Uterus (tissue), 4 donors: ENCODE data around the gene ILK. TPM values are rescaled to one million over a fixed set of nuclear protein-coding genes. Genes with fewer than 3 reads are reported as not detected.
A peak's percentile ranks its signal among the peaks of the same experiment; 100 is the strongest.

ENCODE experiments used
- DNase-seq, 2 donors: peaks; one replicate each; pipeline ENCODE4 v3.0.0-alpha.2; 2019 to 2020
- H3K27ac ChIP-seq, 2 donors: fragments of 200-600 bp; sonication (generic); 1 replicate in 1 of 2; 2 replicates in 1 of 2; pipeline ENCODE4 v1.5.1; 2016 to 2018
- H3K27me3 ChIP-seq, 2 donors: fragments of 200-600 bp; sonication (generic); one replicate each; pipeline ENCODE4 v1.5.1; 2018 to 2019; ENCODE audit warnings: control low read depth in 1 of 2
- H3K36me3 ChIP-seq, 2 donors: fragments of 200-600 bp; sonication (generic); one replicate each; pipeline ENCODE4 v1.5.1; 2019; ENCODE audit warnings: control low read depth in 1 of 2
- H3K4me1 ChIP-seq, 2 donors: fragments of 200-600 bp; sonication (generic); one replicate each; pipeline ENCODE4 v1.5.1; 2018 to 2019; ENCODE audit warnings: control low read depth in 1 of 2
- H3K4me3 ChIP-seq, 2 donors: fragments of 200-600 bp; sonication (generic); 1 replicate in 1 of 2; 2 replicates in 1 of 2; pipeline ENCODE4 v1.5.1; 2018 to 2019; ENCODE audit warnings: mild to moderate bottlenecking in 1 of 2
- H3K9me3 ChIP-seq, 2 donors: fragments of 200-600 bp; sonication (generic); one replicate each; pipeline ENCODE4 v1.5.1; 2019; ENCODE audit warnings: control low read depth in 1 of 2
- CTCF ChIP-seq, 4 experiments: fragments of 200-600 bp in 2 of 4; fragments of 450-650 bp in 2 of 4; sonication (generic) in 2 of 4; IDR thresholded peaks; one replicate each; pipeline ENCODE4 v1.5.1; 2016 to 2019; ENCODE audit warnings: antibody characterized with exemption in 4 of 4, mild to moderate bottlenecking in 2 of 4, moderate library complexity in 1 of 4
- POLR2A ChIP-seq, 2 donors: fragments of 450-650 bp; IDR thresholded peaks; one replicate each; pipeline ENCODE4 v1.6.1; 2016; ENCODE audit warnings: antibody characterized with exemption in 2 of 2, mild to moderate bottlenecking in 1 of 2, moderate library complexity in 1 of 2
- intact Hi-C: fragments of 100-400 bp; cut with DNase I; formaldehyde crosslinking; loops from one replicate; pipeline ENCODE4 v1.15.1; 2023; ENCODE audit warnings: low total_unique reads
- total RNA-seq, 4 donors: library from RNA; depleted of rRNA in 3 of 4; stranded (reverse); fragments of >200 nt in 3 of 4; gene quantifications; one replicate each; pipeline versions ENCODE4 v1.1.0 to v1.2.4, GENCODE V29; 2014 to 2023
- donor health status: DM: yes; HTN: yes; CAD: no.

Gene ILK
- total RNA-seq, 4 donors from 2014 or later, result 205 to 336 (median 279) TPM

GRCh38 chr11:6652182-6652581 lies 48.6 kb downstream of the ILK start:
- DNase-seq, result no peak
- H3K9me3 ChIP-seq, result no peaks in the 10 kb centered on the region
- peaks cover 0 to 3% of the 10 kb centered on the region in 2 donors for H3K4me1 ChIP-seq
- H3K36me3 ChIP-seq, result no peaks in the 10 kb centered on the region
- TF ChIP-seq CTCF (IDR thresholded peaks at IDR 0.05) (no peak), POLR2A (IDR thresholded peaks at IDR 0.05) (no peak)
- no peaks in the 10 kb centered on the region for H3K27me3 ChIP-seq
- H3K27ac ChIP-seq, result peak overlapping the region; percentile 12 to 96
- intact Hi-C loops, result no loop called here
- H3K4me3 ChIP-seq, result no peak overlapping the region

- intact Hi-C loops, result no loop called here
- TF ChIP-seq CTCF (IDR thresholded peaks at IDR 0.05) (no peak), POLR2A (IDR thresholded peaks at IDR 0.05) (no peak)
- Histone ChIP-seq H3K36me3 (no peaks in the 10 kb centered on the region), H3K9me3 (no peaks in the 10 kb centered on the region), H3K4me3 (no peak overlapping the region), H3K27ac (peak overlapping the region; percentile 12 to 96), H3K4me1 (no peaks in the 10 kb centered on the region), H3K27me3 (no peaks in the 10 kb centered on the region)
- DNase-seq, result no peak
These were observed 49.5 kb downstream of the ILK start for GRCh38 chr11:6653097-6653496.

GRCh38 chr11:6653656-6654055 lies 50.1 kb downstream of the ILK start:
- no peaks in the 10 kb centered on the region for H3K9me3 ChIP-seq
- H3K27me3 ChIP-seq, result no peaks in the 10 kb centered on the region
- TF ChIP-seq CTCF (IDR thresholded peaks at IDR 0.05) (no peak), POLR2A (IDR thresholded peaks at IDR 0.05) (no peak)
- intact Hi-C loops, result no loop called here
- H3K4me1 ChIP-seq, result no peaks in the 10 kb centered on the region
- no peak for DNase-seq
- peak overlapping the region; percentile 96 for H3K27ac ChIP-seq
- H3K4me3 ChIP-seq, result no peak overlapping the region
- H3K36me3 ChIP-seq, result no peaks in the 10 kb centered on the region

- Histone ChIP-seq H3K4me3 (peak overlapping the region; percentile 56 to 66), H3K4me1 (no peaks in the 10 kb centered on the region), H3K36me3 (no peaks in the 10 kb centered on the region), H3K27me3 (no peaks in the 10 kb centered on the region), H3K27ac (peak overlapping the region; percentile 96), H3K9me3 (no peaks in the 10 kb centered on the region)
- peak in 1 of 2 donors; percentile 42 for DNase-seq
- intact Hi-C loops, result no loop called here
- TF ChIP-seq CTCF (IDR thresholded peaks at IDR 0.05) (no peak), POLR2A (IDR thresholded peaks at IDR 0.05) (no peak)
These were observed 50.9 kb downstream of the ILK start for GRCh38 chr11:6654281-6655019.

GRCh38 chr11:6655020-6655789 lies 51.6 kb downstream of the ILK start:
- DNase-seq, result peak; percentile 51 to 54
- Histone ChIP-seq H3K4me3 (peak overlapping the region; percentile 56 to 66), H3K27me3 (no peaks in the 10 kb centered on the region), H3K27ac (peak overlapping the region; percentile 96), H3K9me3 (no peaks in the 10 kb centered on the region), H3K4me1 (no peaks in the 10 kb centered on the region), H3K36me3 (no peaks in the 10 kb centered on the region)
- TF ChIP-seq CTCF (IDR thresholded peaks at IDR 0.05) (no peak), POLR2A (IDR thresholded peaks at IDR 0.05) (peak in 1 of 2 donors; percentile 19)
- intact Hi-C loops, result no loop called here
